Aorta (tissue), 5 donors: ENCODE measurements around the gene HAUS3. TPM values are rescaled to one million over a fixed set of nuclear protein-coding genes. Genes with fewer than 3 reads are reported as not detected.

Source experiments
- ATAC-seq: fragments of 200-7000 bp; cut with Tn5 transposase; one replicate; pipeline ENCODE4 v1.9.1; 2022; ENCODE audit warnings: moderate library complexity; ENCODE audit not compliant: low FRiP score
- DNase-seq, 2 donors: peaks; one replicate each; pipeline ENCODE4 v3.0.0-alpha.2; 2020
- H3K27ac ChIP-seq, 2 donors: one replicate each; pipeline ENCODE4 v1.5.1; 2013; ENCODE audit warnings: low read length in 2 of 2, mild to moderate bottlenecking in 2 of 2, moderate library complexity in 2 of 2, control low read depth in 1 of 2, inconsistent platforms in 1 of 2, low read depth in 1 of 2
- H3K27me3 ChIP-seq, 2 donors: one replicate each; pipeline ENCODE4 v1.6.1; 2013; ENCODE audit warnings: control low read depth in 1 of 2, low read length in 1 of 2, mild to moderate bottlenecking in 1 of 2, moderate library complexity in 1 of 2; ENCODE audit not compliant: insufficient read depth in 2 of 2, control insufficient read depth in 1 of 2
- H3K36me3 ChIP-seq, 2 donors: one replicate each; pipeline ENCODE4 v1.6.1; 2013; ENCODE audit warnings: control low read depth in 1 of 2, low read length in 1 of 2, mild to moderate bottlenecking in 1 of 2; ENCODE audit not compliant: insufficient read depth in 2 of 2, control insufficient read depth in 1 of 2
- H3K4me1 ChIP-seq, 2 donors: one replicate each; pipeline ENCODE4 v1.6.1; 2013; ENCODE audit warnings: low read length in 2 of 2, control low read depth in 1 of 2, mild to moderate bottlenecking in 1 of 2, moderate library complexity in 1 of 2; ENCODE audit not compliant: insufficient read depth in 2 of 2, control insufficient read depth in 1 of 2
- H3K4me3 ChIP-seq, 2 donors: one replicate each; pipeline ENCODE4 v1.5.1; 2013; ENCODE audit warnings: low read length in 2 of 2, control low read depth in 1 of 2, mild to moderate bottlenecking in 1 of 2
- H3K9me3 ChIP-seq: one replicate; pipeline ENCODE4 v1.6.1; 2013; ENCODE audit warnings: mild to moderate bottlenecking, low read length; ENCODE audit not compliant: control insufficient read depth
- WGBS, 2 donors: extraction: QIAGEN DNeasy Blood & Tissue Kit; methylation state at CpG; one replicate each; pipeline ENCODE4 v1.1.7; 2013; 5-methylcytosine and 5-hydroxymethylcytosine counted together
- intact Hi-C, 2 donors: fragments of 100-400 bp; cut with DNase I; formaldehyde crosslinking; loops; one replicate each; pipeline versions ENCODE4 v1.14.2 to v1.15.0; 2022
- polyA plus RNA-seq, 2 donors: library from polyadenylated mRNA; stranded (reverse); fragments of 200-250 nt; gene quantifications; one replicate each; pipeline ENCODE4 v1.2.3, GENCODE V29; 2013
- total RNA-seq, 2 donors: library from RNA; stranded (reverse); fragmentation: NEBNext Ultra II Directional; extraction: Animal tissue kit (Norgen Biotek cat#: 25700); gene quantifications; one replicate each; pipeline ENCODE4 v1.2.1, GENCODE V29; 2021
- donor health status: healthy with polysubstance abuse.
- donor health status: Bipolar disorder and iron deficiency.
- donor health status: DM: no; HTN: no; CAD: no.
- donor health status: DM: no; HTN: no; CAD: no.
- donor health status: DM: yes; HTN: yes; CAD: no.

Gene HAUS3
- total and polyA plus RNA-seq, 4 donors: 3.8 to 16.2 (median 10.1) TPM

DNA sequence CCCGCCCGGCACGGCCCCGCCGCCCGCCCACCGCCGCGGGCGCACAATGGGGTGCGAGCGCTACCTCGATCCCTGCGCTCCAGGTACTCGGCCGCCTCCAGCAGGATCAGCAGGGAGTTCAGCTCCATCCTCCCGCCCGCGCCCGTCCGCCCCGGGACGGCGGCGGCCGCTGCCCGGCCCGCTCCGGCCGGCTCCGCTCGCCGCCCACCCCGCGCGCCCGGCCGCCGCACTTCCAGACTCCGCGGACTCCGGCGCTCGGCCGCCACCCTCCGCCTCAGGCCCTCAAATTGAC, 19.9 kb upstream of the HAUS3 start, which contains the start of gene MXD4:
Gene MXD4, minus strand, starts transcription at position 257 of the 292 bp plus-strand sequence. Its CDS starts 129 bp downstream, at position 128.
- intact Hi-C loops: loop anchor here (1.0 to 10.0 kb wide), 3 partner anchors 19 to 156 kb away; partner anchors contain the start of genes CFAP99 (in 2 of the 2), ZFYVE28 (in 2 of the 2), HAUS3 (in 1 of the 2) and POLN (in 1 of the 2)
- Histone ChIP-seq H3K36me3 (no peaks in the 10 kb centered on the region), H3K27me3 (no peaks in the 10 kb centered on the region), H3K27ac (peak within 1 kb of the TSS; percentile 32 to 65), H3K4me1 (no peaks in the 10 kb centered on the region), H3K4me3 (peak within 1 kb of the TSS; percentile 73 to 81), H3K9me3 (no peaks in the 10 kb centered on the region)
- ATAC-seq (no peak), DNase-seq (no peak)
- 1% methylated on average over 30 to 46 of the region's 46 CpGs for WGBS, 2 donors

DNA sequence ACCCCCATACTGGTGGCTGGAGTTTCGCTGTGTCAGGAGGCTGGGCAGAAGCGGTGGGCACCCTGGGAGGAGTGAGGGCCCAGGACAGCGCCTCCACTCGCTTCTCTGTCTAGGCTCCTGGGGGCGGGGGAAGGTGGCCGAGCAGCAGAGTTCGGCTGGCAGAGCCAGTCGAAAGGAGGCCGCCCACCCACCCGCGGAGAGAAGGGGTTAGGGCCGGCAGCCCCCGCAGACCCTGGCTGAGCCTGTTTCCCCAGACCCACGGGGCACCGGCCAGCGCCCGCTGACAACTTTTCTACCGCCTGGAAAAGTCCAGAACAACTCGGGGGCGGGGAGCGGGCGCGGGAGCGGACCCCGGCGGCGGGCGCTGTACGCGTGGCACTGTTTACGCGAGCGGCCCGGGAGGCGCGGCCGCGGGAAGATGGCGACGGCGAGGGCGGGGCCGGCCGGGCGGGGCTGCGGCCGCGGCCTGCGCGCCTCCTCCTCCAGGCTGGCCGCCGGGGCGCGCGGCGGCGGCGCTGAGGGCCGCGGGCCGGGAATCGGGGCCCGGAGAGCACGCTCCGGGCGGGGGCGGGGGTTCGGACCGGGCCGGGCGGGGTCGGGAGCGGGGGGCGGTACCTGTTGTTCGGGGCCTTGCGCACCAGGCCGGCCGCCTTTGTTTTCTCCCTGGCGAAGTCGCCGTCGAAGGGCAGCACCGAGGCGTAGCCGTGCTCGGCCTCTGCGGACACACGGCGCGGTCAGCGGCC, 19.4 kb upstream of the HAUS3 start:
- H3K9me3 ChIP-seq: no peaks in the 10 kb centered on the region
- 0 to 1% methylated on average over 48 to 91 of the region's 91 CpGs for WGBS, 2 donors
- H3K36me3 ChIP-seq: no peaks in the 10 kb centered on the region
- H3K4me1 ChIP-seq: no peaks in the 10 kb centered on the region
- peak overlapping the region; percentile 32 to 65 for H3K27ac ChIP-seq
- no peaks in the 10 kb centered on the region for H3K27me3 ChIP-seq
- ATAC-seq (no peak), DNase-seq (peak; percentile 74 to 89)
- peak overlapping the region; percentile 73 to 81 for H3K4me3 ChIP-seq
- intact Hi-C loops: loop anchor here (5.0 to 10.0 kb wide), 2 partner anchors 154 to 156 kb away; partner anchors contain the start of genes CFAP99 (in 2 of the 2) and ZFYVE28 (in 2 of the 2)

DNA sequence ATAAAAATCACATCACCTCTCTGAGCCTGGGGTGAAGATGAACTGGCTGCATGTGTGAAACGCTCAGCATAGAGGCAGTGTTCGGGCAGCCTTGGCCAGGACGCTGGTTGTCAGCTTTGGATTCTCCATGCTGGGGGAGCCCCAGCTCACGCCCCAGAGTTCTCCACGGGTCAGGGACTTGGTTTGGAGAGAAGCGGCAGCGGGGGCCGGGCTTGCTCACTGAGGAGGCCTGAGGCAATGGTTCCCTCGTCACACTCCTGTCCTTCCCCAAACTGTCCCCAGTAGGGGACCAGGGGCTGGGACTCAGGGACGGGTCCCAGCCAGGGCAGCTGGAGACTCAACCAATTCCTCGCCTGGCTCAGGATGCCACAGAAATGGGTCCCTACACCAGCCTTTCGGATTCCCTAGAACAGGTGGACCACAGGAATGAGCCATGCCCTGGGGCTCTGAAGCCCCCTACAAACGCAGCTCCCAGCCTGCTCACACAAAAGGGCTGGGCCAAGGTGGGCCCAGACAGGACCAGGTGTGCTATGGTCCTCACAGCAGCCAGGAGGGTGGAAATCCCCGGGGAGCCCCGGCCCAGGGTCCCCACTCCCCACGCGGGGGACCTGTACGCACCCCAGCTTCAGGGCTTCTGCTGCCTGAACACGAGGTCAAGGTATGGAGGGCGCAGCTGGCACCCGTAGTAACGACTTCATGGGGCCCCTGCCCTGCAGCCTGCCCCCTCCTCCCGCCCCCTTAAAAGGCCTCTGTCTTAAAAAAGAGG, 18.6 kb upstream of the HAUS3 start:
- no peaks in the 10 kb centered on the region for H3K36me3 ChIP-seq
- no peaks in the 10 kb centered on the region for H3K27me3 ChIP-seq
- peak overlapping the region in 1 of 2 donors; percentile 54 for H3K27ac ChIP-seq
- peak overlapping the region; percentile 73 to 81 for H3K4me3 ChIP-seq
- H3K4me1 ChIP-seq: no peaks in the 10 kb centered on the region
- 6 to 13% methylated on average over 23 of the region's 23 CpGs for WGBS, 2 donors
- ATAC-seq (no peak), DNase-seq (peak; percentile 57 to 78)
- H3K9me3 ChIP-seq: no peaks in the 10 kb centered on the region
- intact Hi-C loops: loop anchor here (5.0 to 10.0 kb wide), 2 partner anchors 154 to 157 kb away; partner anchors contain the start of genes CFAP99 (in 2 of the 2) and ZFYVE28 (in 2 of the 2)

DNA sequence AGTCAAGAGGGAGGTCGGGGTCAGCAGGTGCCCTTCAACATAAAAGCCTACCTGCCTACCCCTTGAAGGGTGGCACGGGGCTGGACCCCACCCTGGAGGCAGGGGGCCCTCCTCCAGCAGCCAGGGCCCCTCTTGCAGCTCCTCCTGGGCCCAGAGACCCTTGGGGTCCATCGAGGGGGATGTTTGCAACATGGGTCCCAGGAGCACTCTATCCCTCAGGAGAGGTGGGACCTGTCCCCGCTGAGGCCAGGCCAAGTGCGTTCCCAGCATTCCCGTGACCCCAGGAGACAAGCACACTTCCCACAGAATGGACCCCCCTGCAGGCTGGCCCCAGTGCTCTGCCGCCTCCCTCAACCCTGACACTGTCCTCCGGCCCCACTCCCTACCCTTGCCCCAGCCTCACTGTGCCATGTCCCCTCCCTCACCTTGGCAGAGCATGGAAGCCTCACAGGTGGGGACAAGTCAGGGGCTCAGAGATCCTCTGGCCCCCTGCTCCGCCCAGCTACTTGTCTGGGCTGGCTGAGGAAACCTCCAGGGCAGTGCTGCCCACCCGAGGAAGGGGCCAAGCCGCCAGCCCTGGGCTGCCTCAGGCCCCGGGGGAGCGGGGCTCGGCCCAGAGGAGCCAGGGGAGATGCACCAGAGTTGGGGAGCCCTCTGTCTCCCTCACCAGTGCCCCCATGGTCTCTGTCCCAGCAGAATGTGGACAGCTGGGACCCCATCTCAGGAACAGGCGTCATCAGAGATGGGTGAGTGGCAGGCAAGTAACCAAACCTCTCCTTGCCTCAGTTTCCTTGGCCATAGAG, 17.8 kb upstream of the HAUS3 start:
- H3K27me3 ChIP-seq: no peaks in the 10 kb centered on the region
- intact Hi-C loops: loop anchor here (5.0 to 10.0 kb wide), 3 partner anchors 155 to 205 kb away; partner anchors contain the start of genes CFAP99 (in 2 of the 2), ZFYVE28 (in 2 of the 2) and RNF4 (in 1 of the 2)
- H3K4me1 ChIP-seq: no peaks in the 10 kb centered on the region
- no peak for ATAC-seq
- H3K36me3 ChIP-seq: no peaks in the 10 kb centered on the region
- H3K27ac ChIP-seq: peak overlapping the region in 1 of 2 donors; percentile 23
- H3K9me3 ChIP-seq: no peaks in the 10 kb centered on the region
- DNase-seq: peak; percentile 42 to 66
- 62 to 65% methylated on average over 15 of the region's 15 CpGs for WGBS, 2 donors
- H3K4me3 ChIP-seq: no peak overlapping the region

DNA sequence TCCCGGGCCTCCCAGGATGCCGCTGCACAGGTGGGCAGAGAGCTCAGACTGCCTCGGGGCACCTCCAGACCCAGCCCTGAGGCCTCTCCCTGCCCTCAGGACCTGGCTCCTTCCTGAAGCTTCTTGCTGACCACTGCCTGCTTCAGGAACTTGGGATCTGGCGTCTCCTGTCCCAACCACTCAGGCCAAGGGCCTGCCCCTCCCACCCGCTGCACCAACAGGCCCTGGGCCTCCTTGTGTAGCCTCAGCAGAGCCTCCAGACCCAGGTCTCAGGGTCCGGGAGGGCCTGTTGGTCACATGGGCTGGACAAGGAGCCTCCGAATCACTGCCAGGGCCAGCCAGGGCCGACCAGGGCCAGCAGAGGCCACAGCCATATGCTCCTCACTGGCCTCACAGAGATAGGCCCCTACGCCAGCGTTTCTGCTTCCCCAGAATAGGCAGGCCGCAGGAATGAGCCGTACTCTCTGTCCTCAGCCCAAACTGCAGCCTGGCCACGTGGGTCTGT, 17.2 kb upstream of the HAUS3 start:
- Histone ChIP-seq H3K4me3 (no peak overlapping the region), H3K27me3 (no peaks in the 10 kb centered on the region), H3K9me3 (no peaks in the 10 kb centered on the region), H3K36me3 (no peaks in the 10 kb centered on the region), H3K4me1 (no peaks in the 10 kb centered on the region), H3K27ac (peak overlapping the region in 1 of 2 donors; percentile 23)
- ATAC-seq (no peak), DNase-seq (peak; percentile 46 to 69)
- intact Hi-C loops: loop anchor here in 1 of 2 donors (10.0 kb wide), 1 partner anchor 206 kb away; the partner anchor contains the start of gene RNF4
- 43% methylated on average over 13 of the region's 13 CpGs for WGBS, 2 donors

DNA sequence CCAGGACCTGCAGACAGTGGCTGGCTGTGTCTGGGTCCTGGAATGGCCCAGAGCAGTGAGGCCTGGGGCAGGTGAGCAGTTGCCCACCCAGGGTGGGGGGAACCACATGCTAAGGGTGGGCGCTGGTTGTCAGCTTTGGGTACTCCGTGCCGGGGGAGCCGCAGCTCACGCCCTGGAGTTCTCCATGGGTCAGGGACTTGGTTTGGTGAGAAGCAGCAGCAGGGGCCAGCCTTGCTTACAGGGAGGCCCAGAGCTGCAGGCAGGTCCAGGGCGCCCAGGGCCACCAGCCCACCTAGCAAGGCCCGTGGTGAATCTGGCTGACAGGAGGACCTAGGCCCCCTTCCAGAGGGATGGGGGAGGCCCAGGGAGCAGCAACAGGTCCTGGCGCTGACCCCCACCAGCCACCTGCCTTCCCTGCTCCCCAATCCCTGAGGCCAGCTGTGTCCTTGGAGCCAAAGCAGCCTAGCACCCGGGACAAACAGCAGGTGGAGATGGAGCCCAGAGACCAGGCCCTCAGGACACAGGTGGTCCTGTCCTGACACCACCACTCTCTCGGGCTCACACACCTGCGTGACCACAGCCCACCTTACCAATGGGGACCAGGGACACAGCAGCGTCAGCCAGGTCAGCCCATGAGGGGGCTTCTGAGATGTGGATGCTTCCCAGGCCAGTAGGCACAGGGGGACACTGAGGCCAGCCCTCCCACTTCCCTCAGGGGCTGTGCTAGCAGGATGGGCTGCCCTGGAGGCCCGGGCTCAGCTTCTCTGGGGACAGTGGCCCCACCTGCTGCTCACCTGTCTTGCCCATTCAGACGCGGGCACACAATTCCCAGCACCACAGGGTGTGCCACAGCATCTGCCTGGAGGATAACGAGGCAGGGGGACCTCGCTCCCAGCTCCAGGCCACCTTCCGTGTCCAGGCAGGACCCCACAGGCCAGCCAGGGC, 16.4 kb upstream of the HAUS3 start:
- Histone ChIP-seq H3K4me3 (no peak overlapping the region), H3K27ac (peak overlapping the region in 1 of 2 donors; percentile 78), H3K4me1 (no peaks in the 10 kb centered on the region), H3K36me3 (no peaks in the 10 kb centered on the region), H3K9me3 (no peaks in the 10 kb centered on the region), H3K27me3 (no peaks in the 10 kb centered on the region)
- DNase-seq (peak; percentile 37 to 72), ATAC-seq (no peak)
- intact Hi-C loops: loop anchor here in 1 of 2 donors (10.0 kb wide), 1 partner anchor 206 kb away; the partner anchor contains the start of gene RNF4
- 85% methylated on average over 16 to 18 of the region's 18 CpGs for WGBS, 2 donors

DNA sequence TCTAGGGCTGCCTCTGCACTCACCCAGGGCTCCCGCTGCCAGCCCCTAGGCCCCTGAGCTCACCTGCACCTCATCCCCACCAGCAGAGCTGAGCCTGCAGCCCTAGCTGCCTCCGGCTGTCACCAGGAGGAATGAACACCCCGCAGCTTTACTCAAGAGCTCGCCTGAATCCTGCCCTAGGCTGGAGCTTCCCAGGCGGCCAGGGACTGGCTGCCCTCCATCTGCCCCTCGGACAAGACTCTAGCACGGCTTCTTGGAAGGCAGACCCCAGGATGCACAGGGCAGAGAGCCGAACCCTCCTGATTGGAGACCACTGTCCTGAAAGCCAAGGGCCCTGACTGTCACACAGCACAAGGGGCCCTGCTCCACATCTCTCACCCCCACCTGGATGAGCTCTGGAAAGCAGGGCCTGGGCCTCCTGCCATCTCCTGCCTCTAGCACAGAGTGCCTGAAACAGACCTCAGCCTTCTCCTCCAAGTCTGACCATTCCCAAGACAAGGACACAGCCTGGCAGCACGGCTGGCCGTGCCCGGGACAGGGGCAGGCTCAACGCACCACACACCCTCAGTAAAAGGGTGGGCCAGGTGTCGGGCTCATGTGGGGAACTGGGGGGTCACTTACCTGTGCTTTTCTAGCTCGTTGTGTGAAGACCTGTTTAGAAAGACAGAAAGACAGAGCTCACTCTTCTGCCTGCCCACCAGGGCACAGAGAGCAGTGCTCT, 15.6 kb upstream of the HAUS3 start:
- intact Hi-C loops: loop anchor here in 1 of 2 donors (10.0 kb wide), 1 partner anchor 207 kb away; the partner anchor contains the start of gene RNF4

More for the DNA sequence above, 15.6 kb upstream of the HAUS3 start:
- Histone ChIP-seq H3K27me3 (no peaks in the 10 kb centered on the region), H3K9me3 (no peaks in the 10 kb centered on the region), H3K4me3 (no peak overlapping the region), H3K36me3 (no peaks in the 10 kb centered on the region), H3K27ac (peak overlapping the region in 1 of 2 donors; percentile 78), H3K4me1 (no peaks in the 10 kb centered on the region)
- DNase-seq: peak; percentile 47 to 65
- ATAC-seq: no peak
- 42 to 51% methylated on average over 14 of the region's 14 CpGs for WGBS, 2 donors
